Left colon (tissue), 2 donors: Measurements from ENCODE around the gene PDIA6. TPM values are rescaled to one million over a fixed set of nuclear protein-coding genes. Genes with fewer than 3 reads are reported as not detected.
A peak's percentile ranks its signal among the peaks of the same experiment; 100 is the strongest.

Experiments
- ATAC-seq: fragments of 200-7000 bp; cut with Tn5 transposase; one replicate; pipeline ENCODE4 v1.9.1; 2020; ENCODE audit warnings: mild to moderate bottlenecking, moderate library complexity
- DNase-seq, 2 donors: peaks; one replicate each; pipeline ENCODE4 v3.0.0-alpha.2; 2020
- intact Hi-C, 2 donors: fragments of 100-400 bp; cut with DNase I in 1 of 2; cut with micrococcal nuclease in 1 of 2; formaldehyde crosslinking; loops; one replicate each; pipeline versions ENCODE4 v1.11.2 to v1.14.0; 2022; cut with DNase I, micrococcal nuclease
- total RNA-seq, 2 donors: library from RNA; stranded (reverse); fragmentation: NEBNext Ultra II Directional; extraction: Animal tissue kit (Norgen Biotek cat#: 25700); gene quantifications; one replicate each; pipeline ENCODE4 v1.2.1, GENCODE V29; 2021
- donor health status: DM: no; HTN: no; CAD: no.
- donor health status: DM: yes; HTN: yes; CAD: no.

PDIA6 gene
- total RNA-seq, 2 donors from 2014 or later: 147 to 162 TPM

DNA sequence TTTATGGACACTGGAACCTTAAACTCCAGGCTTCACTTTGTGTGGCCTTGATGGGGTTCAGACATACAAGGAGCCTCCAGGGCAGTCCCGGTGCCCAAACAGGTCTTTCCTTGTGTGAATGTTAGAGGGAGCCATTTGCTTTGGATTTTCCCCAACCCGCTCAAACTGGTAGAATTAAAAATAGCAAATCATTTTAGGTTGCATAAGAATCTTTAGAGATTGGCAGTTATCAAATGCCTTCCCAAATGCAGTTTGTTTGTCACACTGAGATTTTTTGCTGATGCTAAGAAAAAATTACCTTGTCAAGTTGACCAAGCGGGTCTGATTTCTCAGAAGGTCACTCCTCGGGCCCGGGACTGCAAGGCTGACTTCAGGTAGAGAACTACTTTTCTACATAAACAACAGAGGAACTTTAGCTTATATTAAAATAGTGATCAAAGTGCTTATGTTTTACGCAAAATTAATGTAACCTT, 54.7 kb downstream of the PDIA6 start:
- intact Hi-C loops: no loop called here

DNA sequence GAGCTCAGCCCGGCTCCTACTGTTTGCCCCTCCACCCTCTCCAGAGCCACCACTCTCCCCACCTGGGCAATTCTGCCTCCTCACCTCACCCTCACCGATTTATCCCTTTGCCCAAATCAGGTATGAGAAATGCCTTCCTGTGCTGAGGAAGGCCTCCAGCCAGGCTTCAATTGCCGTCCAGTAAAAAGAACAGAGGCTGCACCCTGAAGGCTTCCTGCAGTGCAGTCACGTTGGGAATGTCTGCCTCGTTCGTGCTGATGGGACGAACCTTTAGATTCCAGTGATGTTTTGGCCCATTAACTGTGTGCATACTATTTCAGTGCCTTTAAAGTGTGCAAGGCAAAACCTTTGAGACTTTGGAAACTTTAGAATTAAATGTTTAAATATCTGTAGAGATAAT, 57.0 kb downstream of the PDIA6 start:
- intact Hi-C loops: no loop called here
- no peak for DNase-seq
- no peak for ATAC-seq

More for the DNA sequence above, 54.7 kb downstream of the PDIA6 start:
- peak; percentile 42 for ATAC-seq
- DNase-seq: no peak

GRCh38 chr2:10753876-10754275, 58.7 kb downstream of the PDIA6 start:
- ATAC-seq (no peak), DNase-seq (no peak)
- intact Hi-C loops: no loop called here

GRCh38 chr2:10753156-10753555, 59.4 kb downstream of the PDIA6 start:
- no peak for ATAC-seq
- intact Hi-C loops: no loop called here
- no peak for DNase-seq

DNA sequence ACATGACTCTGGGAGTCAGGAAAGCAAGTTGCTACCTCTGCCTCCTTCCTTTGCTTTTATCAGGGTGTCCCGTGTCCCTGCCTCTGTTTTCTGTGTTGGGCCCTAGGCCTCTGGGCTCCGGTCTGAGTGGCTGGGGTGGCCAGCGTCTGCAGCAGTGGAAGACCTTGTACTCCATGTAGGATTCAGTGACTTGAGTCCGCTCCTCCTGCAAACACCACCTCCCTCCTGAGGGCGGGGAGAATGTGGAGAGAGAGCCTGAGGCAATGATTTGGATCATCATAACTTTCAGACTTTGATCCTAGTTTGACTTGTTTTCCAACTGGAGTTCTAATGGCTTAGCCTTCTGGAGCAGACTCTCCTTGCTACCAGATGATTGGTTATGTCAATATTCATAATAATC, 60.3 kb downstream of the PDIA6 start:
- DNase-seq: peak; percentile 61 to 70
- peak; percentile 91 for ATAC-seq
- intact Hi-C loops: no loop called here

- intact Hi-C loops: no loop called here
- ATAC-seq (no peak), DNase-seq (no peak)
These were observed 62.0 kb downstream of the PDIA6 start for GRCh38 chr2:10750610-10751009.

DNA sequence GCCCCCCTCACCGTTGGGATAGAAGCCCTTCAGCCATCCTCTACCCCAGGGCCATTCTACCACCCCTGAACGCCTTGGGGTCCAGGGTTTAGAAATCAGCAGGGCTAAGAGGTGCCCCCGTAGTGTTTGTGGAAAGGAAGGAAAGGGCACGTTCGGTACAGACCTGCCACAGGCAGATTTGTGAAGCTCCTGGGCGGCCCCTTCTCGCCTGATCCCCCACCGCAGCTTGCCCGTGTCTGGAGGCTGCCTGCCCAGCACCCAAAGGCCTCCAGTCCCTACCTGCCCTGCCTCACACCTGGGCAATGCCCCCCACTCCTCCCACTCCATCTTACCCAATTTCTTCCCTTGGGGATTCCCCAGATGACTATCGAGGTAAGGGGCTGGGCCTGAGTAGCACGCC, 69.9 kb downstream of the PDIA6 start:
- ATAC-seq: no peak
- intact Hi-C loops: no loop called here

DNA sequence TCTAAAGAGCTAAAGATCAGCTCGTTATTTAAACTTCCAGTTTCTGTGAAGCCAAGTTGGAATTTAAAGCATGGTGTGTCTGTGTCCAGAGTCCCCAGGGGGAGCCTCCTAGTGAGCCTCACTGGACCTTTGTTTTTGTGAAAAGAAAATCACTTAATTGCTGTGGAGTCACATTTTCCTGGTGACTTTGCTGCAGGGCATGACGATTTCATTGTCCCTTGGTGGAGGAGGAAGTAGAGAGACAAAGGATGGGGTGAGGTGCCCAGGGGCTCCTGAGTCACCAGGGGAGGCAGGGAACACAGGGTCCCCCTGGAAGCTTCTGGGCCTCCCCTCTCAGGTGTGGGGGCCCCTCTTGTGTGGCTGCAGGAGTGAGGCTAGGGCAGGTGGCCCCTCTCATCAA, 71.4 kb downstream of the PDIA6 start:
- ATAC-seq (peak; percentile 46), DNase-seq (no peak)
- intact Hi-C loops: no loop called here

More for the DNA sequence above, 69.9 kb downstream of the PDIA6 start:
- DNase-seq: no peak

GRCh38 chr2:10740226-10740625, 72.4 kb downstream of the PDIA6 start:
- intact Hi-C loops: no loop called here
- ATAC-seq (no peak), DNase-seq (no peak)

GRCh38 chr2:10738192-10738591, 74.4 kb downstream of the PDIA6 start:
- ATAC-seq (no peak), DNase-seq (no peak)
- intact Hi-C loops: no loop called here

- DNase-seq (no peak), ATAC-seq (no peak)
- intact Hi-C loops: no loop called here
These were observed 78.6 kb downstream of the PDIA6 start for GRCh38 chr2:10733980-10734379.

GRCh38 chr2:10733566-10733925, 79.0 kb downstream of the PDIA6 start:
- no peak for DNase-seq
- intact Hi-C loops: no loop called here
- peak; percentile 21 for ATAC-seq

Other genes with a start within 250 kb of the PDIA6 start
- 10 to 100 TPM; 18.8 to 22.6 TPM for gene NOL10, start 122.8 kb downstream of the PDIA6 start, total RNA-seq
- 1 to 10 TPM; 1.5 to 1.7 TPM for gene ATP6V1C2, start 91.2 kb downstream of the PDIA6 start, total RNA-seq
- 1 to 10 TPM in 1 of 2 donors, under 1 TPM in 1; 0.43 to 1.1 TPM for gene KCNF1, start 99.1 kb upstream of the PDIA6 start, total RNA-seq